Upper lobe of left lung (tissue), 4 donors: Measurements from ENCODE around the gene ZNF345.

ENCODE experiments used
- EP300 ChIP-seq, 4 donors: sonication (generic); formaldehyde crosslinking; IDR thresholded peaks; one replicate each; pipeline ENCODE4 v1.5.1; 2017; ENCODE audit warnings: antibody characterized with exemption in 4 of 4, control low read depth in 2 of 4
- POLR2AphosphoS5 ChIP-seq, 2 donors: sonication (generic); formaldehyde crosslinking; IDR thresholded peaks; one replicate each; pipeline ENCODE4 v1.5.1; 2017; ENCODE audit warnings: antibody characterized with exemption in 2 of 2
- TF ChIP-seq, protein P1 (sequence below), 6 experiments: fragments of 450-650 bp in 4 of 6; fragments of 200-600 bp in 2 of 6; sonication (generic) in 2 of 6; IDR thresholded peaks; one replicate each; pipeline ENCODE4 v1.5.1; 2016 to 2019; ENCODE audit warnings: antibody characterized with exemption in 6 of 6

DNA sequence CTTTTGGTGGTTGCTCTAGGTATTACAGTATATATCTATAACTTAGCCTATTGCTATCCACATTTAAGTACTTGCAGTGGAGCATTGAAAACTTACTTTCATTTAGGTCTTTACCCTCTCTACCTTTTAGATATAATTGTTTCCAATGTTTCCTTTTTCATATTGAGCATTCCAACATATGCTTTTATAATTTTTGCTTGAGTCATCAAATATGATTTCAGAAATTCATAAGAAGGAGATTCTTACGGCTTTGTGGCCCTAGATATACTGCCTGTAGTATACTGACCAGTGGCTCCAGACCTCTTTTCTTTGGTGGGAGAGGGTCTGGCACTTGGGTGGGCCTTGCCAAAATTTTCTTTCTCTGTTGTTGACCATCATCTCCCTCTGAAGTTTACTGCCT, 45.3 kb upstream of the ZNF345 start:
- TF ChIP-seq, protein P1, sequence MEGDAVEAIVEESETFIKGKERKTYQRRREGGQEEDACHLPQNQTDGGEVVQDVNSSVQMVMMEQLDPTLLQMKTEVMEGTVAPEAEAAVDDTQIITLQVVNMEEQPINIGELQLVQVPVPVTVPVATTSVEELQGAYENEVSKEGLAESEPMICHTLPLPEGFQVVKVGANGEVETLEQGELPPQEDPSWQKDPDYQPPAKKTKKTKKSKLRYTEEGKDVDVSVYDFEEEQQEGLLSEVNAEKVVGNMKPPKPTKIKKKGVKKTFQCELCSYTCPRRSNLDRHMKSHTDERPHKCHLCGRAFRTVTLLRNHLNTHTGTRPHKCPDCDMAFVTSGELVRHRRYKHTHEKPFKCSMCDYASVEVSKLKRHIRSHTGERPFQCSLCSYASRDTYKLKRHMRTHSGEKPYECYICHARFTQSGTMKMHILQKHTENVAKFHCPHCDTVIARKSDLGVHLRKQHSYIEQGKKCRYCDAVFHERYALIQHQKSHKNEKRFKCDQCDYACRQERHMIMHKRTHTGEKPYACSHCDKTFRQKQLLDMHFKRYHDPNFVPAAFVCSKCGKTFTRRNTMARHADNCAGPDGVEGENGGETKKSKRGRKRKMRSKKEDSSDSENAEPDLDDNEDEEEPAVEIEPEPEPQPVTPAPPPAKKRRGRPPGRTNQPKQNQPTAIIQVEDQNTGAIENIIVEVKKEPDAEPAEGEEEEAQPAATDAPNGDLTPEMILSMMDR (IDR thresholded peaks at IDR 0.05), result no peak
- TF ChIP-seq POLR2AphosphoS5 (IDR thresholded peaks at IDR 0.05) (no peak), EP300 (IDR thresholded peaks at IDR 0.05) (no peak)
